ENCODE results near the gene RELA.

GRCh38 chr11:65604258-65604657 lies 58.5 kb downstream of the RELA start:
- TF ChIP-seq, protein P1, sequence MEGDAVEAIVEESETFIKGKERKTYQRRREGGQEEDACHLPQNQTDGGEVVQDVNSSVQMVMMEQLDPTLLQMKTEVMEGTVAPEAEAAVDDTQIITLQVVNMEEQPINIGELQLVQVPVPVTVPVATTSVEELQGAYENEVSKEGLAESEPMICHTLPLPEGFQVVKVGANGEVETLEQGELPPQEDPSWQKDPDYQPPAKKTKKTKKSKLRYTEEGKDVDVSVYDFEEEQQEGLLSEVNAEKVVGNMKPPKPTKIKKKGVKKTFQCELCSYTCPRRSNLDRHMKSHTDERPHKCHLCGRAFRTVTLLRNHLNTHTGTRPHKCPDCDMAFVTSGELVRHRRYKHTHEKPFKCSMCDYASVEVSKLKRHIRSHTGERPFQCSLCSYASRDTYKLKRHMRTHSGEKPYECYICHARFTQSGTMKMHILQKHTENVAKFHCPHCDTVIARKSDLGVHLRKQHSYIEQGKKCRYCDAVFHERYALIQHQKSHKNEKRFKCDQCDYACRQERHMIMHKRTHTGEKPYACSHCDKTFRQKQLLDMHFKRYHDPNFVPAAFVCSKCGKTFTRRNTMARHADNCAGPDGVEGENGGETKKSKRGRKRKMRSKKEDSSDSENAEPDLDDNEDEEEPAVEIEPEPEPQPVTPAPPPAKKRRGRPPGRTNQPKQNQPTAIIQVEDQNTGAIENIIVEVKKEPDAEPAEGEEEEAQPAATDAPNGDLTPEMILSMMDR (IDR thresholded peaks at IDR 0.05), result no peak
- TF ChIP-seq ZFP36 (IDR thresholded peaks at IDR 0.05; ENCODE audit: borderline replicate concordance, partially characterized antibody), result no peak
- no peak for TF ChIP-seq RAD21 (conservative IDR thresholded peaks at IDR 0.05 in 1 of 2, IDR thresholded peaks at IDR 0.05 in 1 of 2)
- TF ChIP-seq, protein P2, sequence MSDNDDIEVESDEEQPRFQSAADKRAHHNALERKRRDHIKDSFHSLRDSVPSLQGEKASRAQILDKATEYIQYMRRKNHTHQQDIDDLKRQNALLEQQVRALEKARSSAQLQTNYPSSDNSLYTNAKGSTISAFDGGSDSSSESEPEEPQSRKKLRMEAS (IDR thresholded peaks at IDR 0.05), result no peak
- TF ChIP-seq, protein P3, sequence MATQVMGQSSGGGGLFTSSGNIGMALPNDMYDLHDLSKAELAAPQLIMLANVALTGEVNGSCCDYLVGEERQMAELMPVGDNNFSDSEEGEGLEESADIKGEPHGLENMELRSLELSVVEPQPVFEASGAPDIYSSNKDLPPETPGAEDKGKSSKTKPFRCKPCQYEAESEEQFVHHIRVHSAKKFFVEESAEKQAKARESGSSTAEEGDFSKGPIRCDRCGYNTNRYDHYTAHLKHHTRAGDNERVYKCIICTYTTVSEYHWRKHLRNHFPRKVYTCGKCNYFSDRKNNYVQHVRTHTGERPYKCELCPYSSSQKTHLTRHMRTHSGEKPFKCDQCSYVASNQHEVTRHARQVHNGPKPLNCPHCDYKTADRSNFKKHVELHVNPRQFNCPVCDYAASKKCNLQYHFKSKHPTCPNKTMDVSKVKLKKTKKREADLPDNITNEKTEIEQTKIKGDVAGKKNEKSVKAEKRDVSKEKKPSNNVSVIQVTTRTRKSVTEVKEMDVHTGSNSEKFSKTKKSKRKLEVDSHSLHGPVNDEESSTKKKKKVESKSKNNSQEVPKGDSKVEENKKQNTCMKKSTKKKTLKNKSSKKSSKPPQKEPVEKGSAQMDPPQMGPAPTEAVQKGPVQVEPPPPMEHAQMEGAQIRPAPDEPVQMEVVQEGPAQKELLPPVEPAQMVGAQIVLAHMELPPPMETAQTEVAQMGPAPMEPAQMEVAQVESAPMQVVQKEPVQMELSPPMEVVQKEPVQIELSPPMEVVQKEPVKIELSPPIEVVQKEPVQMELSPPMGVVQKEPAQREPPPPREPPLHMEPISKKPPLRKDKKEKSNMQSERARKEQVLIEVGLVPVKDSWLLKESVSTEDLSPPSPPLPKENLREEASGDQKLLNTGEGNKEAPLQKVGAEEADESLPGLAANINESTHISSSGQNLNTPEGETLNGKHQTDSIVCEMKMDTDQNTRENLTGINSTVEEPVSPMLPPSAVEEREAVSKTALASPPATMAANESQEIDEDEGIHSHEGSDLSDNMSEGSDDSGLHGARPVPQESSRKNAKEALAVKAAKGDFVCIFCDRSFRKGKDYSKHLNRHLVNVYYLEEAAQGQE (IDR thresholded peaks at IDR 0.05), result no peak
- TF ChIP-seq FOSB (CRISPR knock-in tag; IDR thresholded peaks at IDR 0.05), result no peak
- no peak for TF ChIP-seq EP300 (IDR thresholded peaks at IDR 0.05)
- TF ChIP-seq POLR2A (IDR thresholded peaks at IDR 0.05; ENCODE audit: low read length), result no peak
- no peak for TF ChIP-seq RFX5 (IDR thresholded peaks at IDR 0.05)
- TF ChIP-seq SREBF2 (IDR thresholded peaks at IDR 0.05), result no peak
